HG02588 (cell line): ENCODE data around the gene CHST11.
A peak's percentile ranks its signal among the peaks of the same experiment; 100 is the strongest.
"Not testable (repeated sequence)": the region's sequence is repeated elsewhere in the genome, so short reads cannot be mapped to it uniquely, and the experiment has no call there.

Source experiments
- ATAC-seq: cut with Tn5 transposase; IDR thresholded peaks from one replicate; pipeline ENCODE4 v1.9.1; 2021; ENCODE audit warnings: mild to moderate bottlenecking, moderate library complexity; ENCODE audit not compliant: unreplicated experiment

The CHST11 gene

GRCh38 chr12:104729610-104730446 is 273.1 kb downstream of the CHST11 start:
- no peak for ATAC-seq

GRCh38 chr12:104730763-104731162 is 274.0 kb downstream of the CHST11 start:
- ATAC-seq, result no peak

- no peak for ATAC-seq
Observed at GRCh38 chr12:104733717-104734175, 277.0 kb downstream of the CHST11 start.

GRCh38 chr12:104734541-104735095 is 277.9 kb downstream of the CHST11 start:
- no peak for ATAC-seq

GRCh38 chr12:104735801-104736200 is 279.1 kb downstream of the CHST11 start:
- ATAC-seq, result no peak

- no peak for ATAC-seq
Observed at GRCh38 chr12:104736307-104736706, 279.6 kb downstream of the CHST11 start.

- no peak for ATAC-seq
Observed at GRCh38 chr12:104737113-104737512, 280.4 kb downstream of the CHST11 start.

GRCh38 chr12:104737791-104738301 is 281.1 kb downstream of the CHST11 start:
- ATAC-seq, result no peak

GRCh38 chr12:104738331-104738730 is 281.6 kb downstream of the CHST11 start:
- no peak for ATAC-seq

- ATAC-seq, result no peak
Observed at GRCh38 chr12:104738776-104739642, 282.3 kb downstream of the CHST11 start.

GRCh38 chr12:104740668-104741067 is 283.9 kb downstream of the CHST11 start:
- ATAC-seq, result peak; percentile 66

GRCh38 chr12:104741077-104741476 is 284.3 kb downstream of the CHST11 start:
- ATAC-seq, result peak; percentile 14

- ATAC-seq, result no peak
Observed at GRCh38 chr12:104741497-104742367, 285.0 kb downstream of the CHST11 start.

- ATAC-seq, result no peak
Observed at GRCh38 chr12:104742551-104743201, 285.9 kb downstream of the CHST11 start.

- no peak for ATAC-seq
Observed at GRCh38 chr12:104743202-104743580, 286.4 kb downstream of the CHST11 start.

- not testable (repeated sequence) for ATAC-seq
Observed at GRCh38 chr12:104743753-104744548, 287.2 kb downstream of the CHST11 start.

- ATAC-seq, result no peak
Observed at GRCh38 chr12:104746467-104747088, 289.8 kb downstream of the CHST11 start.

GRCh38 chr12:104747330-104747729 is 290.6 kb downstream of the CHST11 start:
- no peak for ATAC-seq
